Measurements from ENCODE around the gene TPSB2. TPM values are rescaled to one million over a fixed set of nuclear protein-coding genes. Genes with fewer than 3 reads are reported as not detected.
A peak's percentile ranks its signal among the peaks of the same experiment; 100 is the strongest.
"Not testable (repeated sequence)": the region's sequence is repeated elsewhere in the genome, so short reads cannot be mapped to it uniquely, and the experiment has no call there.

TPSB2 gene
- total RNA-seq (not detected), polyA plus RNA-seq (not detected)

- not testable (repeated sequence) for H3K27me3 Mint-ChIP-seq; H3K4me3 ChIP-seq (ENCODE audit: low read depth, low read length); H3K9me3 ChIP-seq (ENCODE audit: control insufficient read depth in 2 of 2, low read length in 2 of 2); H3K9me3 Mint-ChIP-seq; H3K27ac Mint-ChIP-seq; H3K4me1 ChIP-seq (ENCODE audit: control insufficient read depth, insufficient read depth, low read length, poor library complexity, severe bottlenecking); H3K4me3 Mint-ChIP-seq; H3K4me1 Mint-ChIP-seq; DNase-seq; ATAC-seq (ENCODE audit: low read depth in 2 of 2); H3K27ac ChIP-seq (ENCODE audit: insufficient read depth, low read length, poor library complexity, severe bottlenecking); H3K36me3 Mint-ChIP-seq; H3K36me3 ChIP-seq (ENCODE audit: control insufficient read depth, insufficient read depth, low read length); H3K27me3 ChIP-seq (ENCODE audit: control insufficient read depth, insufficient read depth, low read length)
Observed at GRCh38 chr16:1230084-1230470, at the start of gene TPSB2. TSS of gene TPSB2 (minus strand) at chr16:1230184. CDS start at chr16:1229951, 233 bp downstream.

- DNase-seq (no peak), ATAC-seq (ENCODE audit: low read depth in 2 of 2) (no peak)
- no peaks in the 10 kb centered on the region for H3K36me3 ChIP-seq (ENCODE audit: control insufficient read depth, insufficient read depth, low read length)
- H3K4me1 ChIP-seq (ENCODE audit: control insufficient read depth, insufficient read depth, low read length, poor library complexity, severe bottlenecking): no peaks in the 10 kb centered on the region
- no peaks in the 10 kb centered on the region for H3K4me1 Mint-ChIP-seq
- H3K27ac Mint-ChIP-seq: no peak overlapping the region
- H3K4me3 ChIP-seq (ENCODE audit: low read depth, low read length): no peak overlapping the region
- H3K27me3 Mint-ChIP-seq: peaks cover 9% of the 10 kb centered on the region
- no peaks in the 10 kb centered on the region for H3K9me3 ChIP-seq (ENCODE audit: control insufficient read depth in 2 of 2, low read length in 2 of 2)
- H3K27ac ChIP-seq (ENCODE audit: insufficient read depth, low read length, poor library complexity, severe bottlenecking): no peak overlapping the region
- peaks cover 0 to 3% (median 0%) of the 10 kb centered on the region in 7 donors for H3K9me3 Mint-ChIP-seq
- no peak overlapping the region for H3K4me3 Mint-ChIP-seq
- H3K36me3 Mint-ChIP-seq: no peaks in the 10 kb centered on the region
- no peaks in the 10 kb centered on the region for H3K27me3 ChIP-seq (ENCODE audit: control insufficient read depth, insufficient read depth, low read length)
Observed at GRCh38 chr16:1279081-1279944, 49.3 kb upstream of the TPSB2 start.

GRCh38 chr16:1278477-1278876 lies 48.5 kb upstream of the TPSB2 start:
- Histone ChIP-seq H3K9me3 (ENCODE audit: control insufficient read depth in 2 of 2, low read length in 2 of 2) (no peaks in the 10 kb centered on the region), H3K4me1 (ENCODE audit: control insufficient read depth, insufficient read depth, low read length, poor library complexity, severe bottlenecking) (no peaks in the 10 kb centered on the region), H3K27me3 (ENCODE audit: control insufficient read depth, insufficient read depth, low read length) (no peaks in the 10 kb centered on the region), H3K27ac (ENCODE audit: insufficient read depth, low read length, poor library complexity, severe bottlenecking) (no peak overlapping the region), H3K36me3 (ENCODE audit: control insufficient read depth, insufficient read depth, low read length) (no peaks in the 10 kb centered on the region), H3K4me3 (ENCODE audit: low read depth, low read length) (no peak overlapping the region)
- Mint-ChIP-seq H3K27ac (no peak overlapping the region), H3K4me1 (no peaks in the 10 kb centered on the region), H3K27me3 (peaks cover 9% of the 10 kb centered on the region), H3K4me3 (no peak overlapping the region), H3K9me3 (peaks cover 0 to 2% (median 0%) of the 10 kb centered on the region in 7 donors), H3K36me3 (no peaks in the 10 kb centered on the region)
- ATAC-seq (ENCODE audit: low read depth in 2 of 2) (no peak), DNase-seq (no peak)

GRCh38 chr16:1277617-1278282 lies 47.8 kb upstream of the TPSB2 start:
- no peak overlapping the region for H3K27ac Mint-ChIP-seq
- Histone ChIP-seq H3K27ac (ENCODE audit: insufficient read depth, low read length, poor library complexity, severe bottlenecking) (no peak overlapping the region), H3K36me3 (ENCODE audit: control insufficient read depth, insufficient read depth, low read length) (no peaks in the 10 kb centered on the region), H3K4me3 (ENCODE audit: low read depth, low read length) (no peak overlapping the region), H3K4me1 (ENCODE audit: control insufficient read depth, insufficient read depth, low read length, poor library complexity, severe bottlenecking) (no peaks in the 10 kb centered on the region), H3K9me3 (ENCODE audit: control insufficient read depth in 2 of 2, low read length in 2 of 2) (no peaks in the 10 kb centered on the region), H3K27me3 (ENCODE audit: control insufficient read depth, insufficient read depth, low read length) (no peaks in the 10 kb centered on the region)
- peaks cover 0 to 2% (median 0%) of the 10 kb centered on the region in 4 donors for H3K4me1 Mint-ChIP-seq
- ATAC-seq (ENCODE audit: low read depth in 2 of 2): no peak
- no peaks in the 10 kb centered on the region for H3K36me3 Mint-ChIP-seq
- H3K27me3 Mint-ChIP-seq: peaks cover 9% of the 10 kb centered on the region
- H3K9me3 Mint-ChIP-seq: peaks cover 0 to 1% (median 0%) of the 10 kb centered on the region in 7 donors
- H3K4me3 Mint-ChIP-seq: no peak overlapping the region
- DNase-seq: no peak

- H3K27ac ChIP-seq (ENCODE audit: insufficient read depth, low read length, poor library complexity, severe bottlenecking): no peak overlapping the region
Observed at GRCh38 chr16:1277151-1277598, 47.2 kb upstream of the TPSB2 start.

GRCh38 chr16:1276580-1276878 lies 46.5 kb upstream of the TPSB2 start:
- Mint-ChIP-seq H3K27me3 (peaks cover 9% of the 10 kb centered on the region), H3K4me3 (no peak overlapping the region), H3K9me3 (peaks cover 0 to 1% (median 0%) of the 10 kb centered on the region in 7 donors), H3K27ac (no peak overlapping the region), H3K4me1 (peaks cover 0 to 2% (median 0%) of the 10 kb centered on the region in 4 donors), H3K36me3 (no peaks in the 10 kb centered on the region)
- no peak overlapping the region for H3K4me3 ChIP-seq (ENCODE audit: low read depth, low read length)
- no peaks in the 10 kb centered on the region for H3K4me1 ChIP-seq (ENCODE audit: control insufficient read depth, insufficient read depth, low read length, poor library complexity, severe bottlenecking)
- H3K36me3 ChIP-seq (ENCODE audit: control insufficient read depth, insufficient read depth, low read length): no peaks in the 10 kb centered on the region
- no peaks in the 10 kb centered on the region for H3K9me3 ChIP-seq (ENCODE audit: control insufficient read depth in 2 of 2, low read length in 2 of 2)
- no peaks in the 10 kb centered on the region for H3K27me3 ChIP-seq (ENCODE audit: control insufficient read depth, insufficient read depth, low read length)
- no peak overlapping the region for H3K27ac ChIP-seq (ENCODE audit: insufficient read depth, low read length, poor library complexity, severe bottlenecking)
- DNase-seq: no peak
- ATAC-seq (ENCODE audit: low read depth in 2 of 2): no peak

More at GRCh38 chr16:1277151-1277598, 47.2 kb upstream of the TPSB2 start:
- no peak overlapping the region for H3K4me3 ChIP-seq (ENCODE audit: low read depth, low read length)
- H3K4me1 Mint-ChIP-seq: peaks cover 0 to 2% (median 0%) of the 10 kb centered on the region in 4 donors
- H3K9me3 Mint-ChIP-seq: peaks cover 0 to 1% (median 0%) of the 10 kb centered on the region in 7 donors
- no peaks in the 10 kb centered on the region for H3K9me3 ChIP-seq (ENCODE audit: control insufficient read depth in 2 of 2, low read length in 2 of 2)
- no peaks in the 10 kb centered on the region for H3K27me3 ChIP-seq (ENCODE audit: control insufficient read depth, insufficient read depth, low read length)
- no peaks in the 10 kb centered on the region for H3K36me3 ChIP-seq (ENCODE audit: control insufficient read depth, insufficient read depth, low read length)
- peaks cover 9% of the 10 kb centered on the region for H3K27me3 Mint-ChIP-seq
- ATAC-seq (ENCODE audit: low read depth in 2 of 2) (no peak), DNase-seq (no peak)
- no peaks in the 10 kb centered on the region for H3K4me1 ChIP-seq (ENCODE audit: control insufficient read depth, insufficient read depth, low read length, poor library complexity, severe bottlenecking)
- no peaks in the 10 kb centered on the region for H3K36me3 Mint-ChIP-seq
- no peak overlapping the region for H3K27ac Mint-ChIP-seq
- H3K4me3 Mint-ChIP-seq: no peak overlapping the region

GRCh38 chr16:1275791-1276579 lies 46.0 kb upstream of the TPSB2 start:
- Histone ChIP-seq H3K27ac (ENCODE audit: insufficient read depth, low read length, poor library complexity, severe bottlenecking) (no peak overlapping the region), H3K36me3 (ENCODE audit: control insufficient read depth, insufficient read depth, low read length) (no peaks in the 10 kb centered on the region), H3K4me3 (ENCODE audit: low read depth, low read length) (no peak overlapping the region), H3K27me3 (ENCODE audit: control insufficient read depth, insufficient read depth, low read length) (no peaks in the 10 kb centered on the region), H3K9me3 (ENCODE audit: control insufficient read depth in 2 of 2, low read length in 2 of 2) (no peaks in the 10 kb centered on the region), H3K4me1 (ENCODE audit: control insufficient read depth, insufficient read depth, low read length, poor library complexity, severe bottlenecking) (no peaks in the 10 kb centered on the region)
- Mint-ChIP-seq H3K36me3 (no peaks in the 10 kb centered on the region), H3K27ac (peak overlapping the region in 1 of 3 donors; percentile 12), H3K9me3 (peaks cover 0 to 1% (median 0%) of the 10 kb centered on the region in 7 donors), H3K4me1 (peaks cover 0 to 2% (median 0%) of the 10 kb centered on the region in 4 donors), H3K4me3 (no peak overlapping the region), H3K27me3 (peaks cover 9% of the 10 kb centered on the region)
- DNase-seq (no peak), ATAC-seq (ENCODE audit: low read depth in 2 of 2) (no peak)
